Gastrocnemius medialis (tissue), 4 donors: ENCODE results near the gene GPATCH8.

Experiments used
- CTCF ChIP-seq, 5 experiments: fragments of 450-650 bp in 3 of 5; fragments of 200-600 bp in 2 of 5; sonication (generic) in 2 of 5; IDR thresholded peaks in 4 of 5; conservative IDR thresholded peaks in 1 of 5; 1 replicate in 4 of 5; 2 replicates in 1 of 5; pipeline ENCODE4 v1.5.1; 2016 to 2019; ENCODE audit warnings: antibody characterized with exemption in 5 of 5, mild to moderate bottlenecking in 3 of 5, moderate library complexity in 3 of 5
- POLR2A ChIP-seq, 2 donors: fragments of 450-650 bp; IDR thresholded peaks; one replicate each; pipeline ENCODE4 v1.6.1; 2017; ENCODE audit warnings: antibody characterized with exemption in 2 of 2, mild to moderate bottlenecking in 2 of 2, moderate library complexity in 2 of 2

- no peak for TF ChIP-seq CTCF (IDR thresholded peaks at IDR 0.05 in 4 of 5, conservative IDR thresholded peaks at IDR 0.05 in 1 of 5)
- no peak for TF ChIP-seq POLR2A (IDR thresholded peaks at IDR 0.05)
Observed at GRCh38 chr17:44398692-44399691, 104.2 kb downstream of the GPATCH8 start.
